Right ventricle myocardium inferior (tissue), 1 donor: Measurements from ENCODE around the gene ESRRA. TPM values are rescaled to one million over a fixed set of nuclear protein-coding genes. Genes with fewer than 3 reads are reported as not detected.

Experiments
- microRNA-seq: library from miRNA; unstranded; fragments of <30 nt; microRNA quantifications from one replicate; pipeline ENCODE4 v1.2.0, GENCODE V29; 2020
- total RNA-seq: library from RNA; stranded (reverse); fragmentation: NEBNext Ultra II Directional; extraction: Animal tissue kit (Norgen Biotek cat#: 25700); gene quantifications from one replicate; pipeline ENCODE4 v1.2.1, GENCODE V29; 2021
- donor health status: DM: no; HTN: yes; CAD: no; lungs with severe emphysema.

The ESRRA gene
- total RNA-seq, 1 donor from 2014 or later: 217 TPM

Small RNA genes lying within 50 kb of the gene (microRNA-seq; reads per million reads assigned to microRNA genes)
- not detected for gene MIR7155

Other genes starting within 250 kb of the ESRRA start
- 119 TPM for gene MACROD1, start 139.4 kb upstream of the ESRRA start, total RNA-seq
- 124 TPM for gene STIP1, start 119.4 kb upstream of the ESRRA start, total RNA-seq
- gene FERMT3, start 98.8 kb upstream of the ESRRA start, total RNA-seq: 9.6 TPM
- 71.9 TPM for gene TRPT1, start 79.3 kb upstream of the ESRRA start, total RNA-seq
- gene NUDT22, start 79.2 kb upstream of the ESRRA start, total RNA-seq: 66.4 TPM
- gene DNAJC4, start 75.0 kb upstream of the ESRRA start, total RNA-seq: 53.5 TPM
- 272 TPM for gene VEGFB, start 70.9 kb upstream of the ESRRA start, total RNA-seq
- gene FKBP2, start 64.4 kb upstream of the ESRRA start, total RNA-seq: 50.6 TPM
- gene PPP1R14B, start 58.6 kb upstream of the ESRRA start, total RNA-seq: 129 TPM
- 10.9 TPM for gene PLCB3, start 54.0 kb upstream of the ESRRA start, total RNA-seq
- 89.1 TPM for gene BAD, start 20.9 kb upstream of the ESRRA start, total RNA-seq
- 28.6 TPM for gene GPR137, start 19.7 kb upstream of the ESRRA start, total RNA-seq
- gene KCNK4, start 14.2 kb upstream of the ESRRA start, total RNA-seq: not detected
- not detected for gene CATSPERZ, start 5.2 kb upstream of the ESRRA start, total RNA-seq
- gene TRMT112, start 12.0 kb downstream of the ESRRA start, total RNA-seq: 92.8 TPM
- gene PRDX5, start 12.6 kb downstream of the ESRRA start, total RNA-seq: 410 TPM
- gene CCDC88B, start 34.7 kb downstream of the ESRRA start, total RNA-seq: 7.7 TPM
- gene RPS6KA4, start 53.6 kb downstream of the ESRRA start, total RNA-seq: 18.7 TPM